A549 (cell line): Measurements from ENCODE around the gene LRRC36. TPM values are rescaled to one million over a fixed set of nuclear protein-coding genes. Genes with fewer than 3 reads are reported as not detected.

Experiments used
- ATAC-seq, 2 experiments: fragments of 200-7000 bp in 1 of 2; fragments of >200 bp in 1 of 2; cut with Nextera tagmentation in 1 of 2; cut with Tn5 transposase in 1 of 2; 3 replicates each; pipeline versions ENCODE4 v1.8.0 to v1.9.1; 2018 to 2020; ENCODE audit warnings: mild to moderate bottlenecking in 1 of 2, moderate library complexity in 1 of 2
- CTCF ChIA-PET: fragments of 300-600 bp; sonication (Branson Sonifier 250); formaldehyde crosslinking; extraction: SDS; loops from one replicate; lab custom pipeline; 2021; ENCODE audit warnings: antibody characterized with exemption, inconsistent platforms; lab: Yijun Ruan, JAX
- POLR2A ChIA-PET: fragments of 350-600 bp; formaldehyde crosslinking; extraction: SDS; loops from one replicate; lab custom pipeline; 2021; ENCODE audit warnings: antibody characterized with exemption, inconsistent platforms; lab: Yijun Ruan, JAX
- DNase-seq, 2 experiments: peaks; one replicate each; pipeline versions ENCODE4 v3.0.0 to v3.0.0-alpha.2; 2011 to 2016; ENCODE audit warnings: low read depth in 1 of 2, low spot score in 1 of 2
- FAIRE-seq: peaks from 2 replicates; lab custom pipeline; 2011; peaks lifted over from hg19 to GRCh38; lab: Jason Lieb, UNC
- H3K27ac ChIP-seq, 2 experiments: fragments of >200 bp; sonication (Bioruptor Twin); formaldehyde crosslinking; 3 replicates each; pipeline ENCODE4 v1.5.1; 2016 to 2017
- H3K4me1 ChIP-seq: fragments of >200 bp; sonication (Bioruptor Twin); formaldehyde crosslinking; 3 replicates; pipeline ENCODE4 v1.6.1; 2016
- H3K4me2 ChIP-seq: fragments of >200 bp; sonication (Bioruptor Twin); formaldehyde crosslinking; 3 replicates; pipeline ENCODE4 v1.6.1; 2016
- H3K4me3 ChIP-seq: fragments of >200 bp; sonication (Bioruptor Twin); formaldehyde crosslinking; 3 replicates; pipeline ENCODE4 v1.5.1; 2016
- H3K9me3 ChIP-seq: fragments of >200 bp; sonication (Bioruptor Twin); formaldehyde crosslinking; 3 replicates; pipeline ENCODE4 v1.6.1; 2016
- BHLHE40 ChIP-seq: IDR thresholded peaks from 2 replicates; pipeline ENCODE4 v1.6.1; 2012; ENCODE audit warnings: low read depth, low read length, inconsistent platforms
- CEBPB ChIP-seq, 2 experiments: fragments of >200 bp in 1 of 2; sonication (Bioruptor Twin) in 1 of 2; formaldehyde crosslinking in 1 of 2; IDR thresholded peaks; 2 replicates each; pipeline ENCODE4 v1.6.1; 2012 to 2016
- CTCF ChIP-seq: fragments of >200 bp; sonication (Bioruptor Twin); formaldehyde crosslinking; IDR thresholded peaks from 3 replicates; pipeline ENCODE4 v1.5.1; 2016
- EHF ChIP-seq: fragments of 250-450 bp; sonication (Bioruptor Pico); IDR thresholded peaks from 2 replicates; pipeline ENCODE4 v1.5.0; 2020; ENCODE audit warnings: mild to moderate bottlenecking
- EHMT2 ChIP-seq: fragments of 200-600 bp; sonication (generic); IDR thresholded peaks from 2 replicates; pipeline ENCODE4 v1.6.1; 2016; ENCODE audit warnings: antibody characterized with exemption, low read depth, mild to moderate bottlenecking, moderate library complexity
- ELK1 ChIP-seq: fragments of 150-350 bp; IDR thresholded peaks from 2 replicates; pipeline ENCODE4 v1.6.1; 2014; ENCODE audit warnings: low read depth, mild to moderate bottlenecking, low read length
- ESRRA ChIP-seq: fragments of 150-350 bp; IDR thresholded peaks from 2 replicates; pipeline ENCODE4 v1.6.1; 2014; ENCODE audit warnings: mild to moderate bottlenecking, low read length, borderline replicate concordance
- FOSL2 ChIP-seq, 2 experiments: fragments of 450-650 bp in 1 of 2; fragments of >200 bp in 1 of 2; sonication (Bioruptor Twin) in 1 of 2; formaldehyde crosslinking; IDR thresholded peaks; 2 replicates each; pipeline versions ENCODE4 v1.5.0 to v1.6.1; 2016 to 2020; ENCODE audit warnings: mild to moderate bottlenecking in 1 of 2, moderate library complexity in 1 of 2
- FOXS1 ChIP-seq: fragments of 250-450 bp; sonication (Bioruptor Pico); IDR thresholded peaks from 2 replicates; pipeline ENCODE4 v1.5.0; 2020; ENCODE audit warnings: mild to moderate bottlenecking, moderate library complexity
- HEYL ChIP-seq: fragments of 250-450 bp; sonication (Bioruptor Pico); IDR thresholded peaks from 2 replicates; pipeline ENCODE4 v1.8.0; 2021; ENCODE audit warnings: mild to moderate bottlenecking, moderate library complexity
- HOXB13 ChIP-seq: fragments of 250-450 bp; sonication (Bioruptor Pico); IDR thresholded peaks from 2 replicates; pipeline ENCODE4 v1.5.0; 2020; ENCODE audit warnings: low read depth, mild to moderate bottlenecking, moderate library complexity
- HOXB5 ChIP-seq: fragments of 250-450 bp; sonication (Bioruptor Pico); IDR thresholded peaks from 2 replicates; pipeline ENCODE4 v1.5.0; 2020; ENCODE audit warnings: mild to moderate bottlenecking, moderate library complexity
- KDM5A ChIP-seq: fragments of 200-600 bp; sonication (generic); IDR thresholded peaks from 2 replicates; pipeline ENCODE4 v1.6.1; 2016; ENCODE audit warnings: antibody characterized with exemption, mild to moderate bottlenecking
- MAFK ChIP-seq: fragments of 450-650 bp; IDR thresholded peaks from 2 replicates; pipeline ENCODE4 v1.6.1; 2014; ENCODE audit not compliant: partially characterized antibody
- NFE2L2 ChIP-seq: fragments of 150-350 bp; conservative IDR thresholded peaks from 2 replicates; pipeline ENCODE4 v1.6.1; 2014; ENCODE audit warnings: low read length
- NPAS2 ChIP-seq: fragments of 250-450 bp; sonication (Bioruptor Pico); IDR thresholded peaks from 2 replicates; pipeline ENCODE4 v1.8.0; 2022; ENCODE audit warnings: mild to moderate bottlenecking, moderate library complexity, borderline replicate concordance
- PHF8 ChIP-seq: fragments of 200-600 bp; sonication (generic); IDR thresholded peaks from 2 replicates; pipeline ENCODE4 v1.6.1; 2016; ENCODE audit warnings: low read depth, mild to moderate bottlenecking, antibody characterized with exemption, moderate library complexity, borderline replicate concordance
- RAD21 ChIP-seq, 2 experiments: fragments of >200 bp in 1 of 2; sonication (Bioruptor Twin) in 1 of 2; formaldehyde crosslinking in 1 of 2; IDR thresholded peaks in 1 of 2; conservative IDR thresholded peaks in 1 of 2; 2 replicates in 1 of 2; 3 replicates in 1 of 2; pipeline ENCODE4 v1.6.1; 2012 to 2018; ENCODE audit warnings: inconsistent platforms in 1 of 2
- RARB ChIP-seq: fragments of 250-450 bp; sonication (Bioruptor Pico); IDR thresholded peaks from 2 replicates; pipeline ENCODE4 v1.8.0; 2021; ENCODE audit warnings: mild to moderate bottlenecking, moderate library complexity
- RCOR1 ChIP-seq: fragments of 150-350 bp; IDR thresholded peaks from 2 replicates; pipeline ENCODE4 v1.6.1; 2014; ENCODE audit warnings: antibody characterized with exemption, low read length, low read depth
- RFX5 ChIP-seq: fragments of 450-650 bp; IDR thresholded peaks from 2 replicates; pipeline ENCODE4 v1.7.1; 2014; ENCODE audit warnings: antibody characterized with exemption, mild to moderate bottlenecking, moderate library complexity
- SMC3 ChIP-seq: fragments of >200 bp; sonication (Bioruptor Twin); formaldehyde crosslinking; IDR thresholded peaks from 3 replicates; pipeline ENCODE4 v1.6.1; 2018; ENCODE audit warnings: inconsistent platforms
- SREBF2 ChIP-seq: fragments of 450-650 bp; IDR thresholded peaks from 2 replicates; pipeline ENCODE4 v1.6.1; 2014; ENCODE audit warnings: mild to moderate bottlenecking, moderate library complexity
- TFCP2L1 ChIP-seq: fragments of 250-450 bp; sonication (Bioruptor Pico); IDR thresholded peaks from 2 replicates; pipeline ENCODE4 v1.5.0; 2021; ENCODE audit warnings: mild to moderate bottlenecking
- TP53 ChIP-seq: fragments of 250-450 bp; sonication (Bioruptor Pico); IDR thresholded peaks from 2 replicates; pipeline ENCODE4 v1.5.0; 2021; ENCODE audit warnings: mild to moderate bottlenecking, moderate library complexity
- ZC3H11A ChIP-seq: fragments of 450-650 bp; IDR thresholded peaks from 2 replicates; pipeline ENCODE4 v1.6.1; 2014; ENCODE audit warnings: antibody characterized with exemption, mild to moderate bottlenecking
- ZFP36 ChIP-seq: fragments of 450-650 bp; IDR thresholded peaks from 2 replicates; pipeline ENCODE4 v1.6.1; 2014; ENCODE audit warnings: borderline replicate concordance; ENCODE audit not compliant: partially characterized antibody
- ZNF302 ChIP-seq: fragments of 250-450 bp; sonication (Bioruptor Pico); IDR thresholded peaks from 2 replicates; pipeline ENCODE4 v1.9.0; 2021; ENCODE audit warnings: inconsistent platforms, mild to moderate bottlenecking, moderate library complexity
- ZSCAN20 ChIP-seq: fragments of 250-450 bp; sonication (Bioruptor Pico); IDR thresholded peaks from 2 replicates; pipeline ENCODE4 v1.8.0; 2022; ENCODE audit warnings: mild to moderate bottlenecking, moderate library complexity
- WGBS: methylation state at CpG from one replicate; pipeline ENCODE4 v1.1.6; 2017; ENCODE audit errors: missing lambda C conversion rate; 5-methylcytosine and 5-hydroxymethylcytosine counted together
- polyA plus RNA-seq, 4 experiments: library from polyadenylated mRNA; depleted of rRNA in 3 of 4; stranded (reverse); fragments of >200 nt; fragmentation: RNase III in 1 of 4; extraction: RNeasy Plus Mini Kit Qiagen cat#74134 plus additional on column Dnase treatment in 1 of 4; gene quantifications; 2 replicates in 3 of 4; 3 replicates in 1 of 4; pipeline ENCODE4 v1.2.3, GENCODE V29; 2011 to 2017
- TF ChIP-seq, protein P1 (sequence below): IDR thresholded peaks from 2 replicates; pipeline ENCODE4 v1.6.1; 2012

The LRRC36 gene
- polyA plus RNA-seq, 2 of the 4 experiments (the other 2 are of a cell fraction): 0.48 to 0.57 TPM

- no peak overlapping the region for H3K27ac ChIP-seq
- CTCF ChIA-PET: interaction anchor here (0.9 to 5.1 kb wide), 4 partner anchors 8 to 38 kb away, joined by 3 to 31 read pairs (median 4); partner anchors contain the start of genes KCTD19 and LRRC36
- ATAC-seq: no peak
- no peak for DNase-seq
- 62% methylated on average over 4 of the region's 4 CpGs for WGBS
- no peak for TF ChIP-seq HEYL (CRISPR knock-in tag)
- TF ChIP-seq ZC3H11A: no peak
- no peak for TF ChIP-seq TFCP2L1 (CRISPR knock-in tag)
- no peak for TF ChIP-seq EHMT2
- TF ChIP-seq ELK1: no peak
- H3K9me3 ChIP-seq: no peaks in the 10 kb centered on the region
- POLR2A ChIA-PET: no interaction called here
- no peak for FAIRE-seq
- H3K4me2 ChIP-seq: no peak overlapping the region
- peaks cover 12% of the 10 kb centered on the region; the same call in 2 of the 3 replicates for H3K4me1 ChIP-seq
- no peak overlapping the region for H3K4me3 ChIP-seq
Measured at GRCh38 chr16:67294171-67294757, 32.4 kb upstream of the LRRC36 start.

GRCh38 chr16:67294938-67295361 is 31.7 kb upstream of the LRRC36 start:
- TF ChIP-seq NPAS2 (CRISPR knock-in tag) (no peak), ZSCAN20 (no peak), SREBF2 (no peak), ESRRA (no peak), CEBPB (IDR thresholded peaks at IDR 0.05) (no peak), RFX5 (no peak), EHF (CRISPR knock-in tag) (no peak), RAD21 (conservative IDR thresholded peaks at IDR 0.05 in 1 of 2, IDR thresholded peaks at IDR 0.05 in 1 of 2) (no peak), FOSL2 (IDR thresholded peaks at IDR 0.05) (no peak), FOSL2 (CRISPR knock-in tag; IDR thresholded peaks at IDR 0.05) (no peak), BHLHE40 (no peak), ELK1 (no peak), RARB (no peak)
- Histone ChIP-seq H3K4me3 (no peak overlapping the region), H3K27ac (no peak overlapping the region), H3K9me3 (no peaks in the 10 kb centered on the region), H3K4me1 (peaks cover 6% of the 10 kb centered on the region; the same call in 2 of the 3 replicates), H3K4me2 (no peak overlapping the region)
- CTCF ChIA-PET: interaction anchor here (0.9 to 5.1 kb wide), 4 partner anchors 9 to 31 kb away, joined by 3 to 31 read pairs (median 4); partner anchors contain the start of genes KCTD19 and LRRC36
- ATAC-seq (no peak), FAIRE-seq (no peak), DNase-seq (no peak)
- 79% methylated on average over 7 of the region's 7 CpGs for WGBS
- POLR2A ChIA-PET: no interaction called here

GRCh38 chr16:67296420-67296819 is 30.2 kb upstream of the LRRC36 start:
- no peak overlapping the region for H3K4me2 ChIP-seq
- no peaks in the 10 kb centered on the region for H3K4me1 ChIP-seq
- DNase-seq (no peak), ATAC-seq (no peak), FAIRE-seq (no peak)
- ChIA-PET POLR2A (no interaction called here), CTCF (interaction anchor here (1.1 to 5.1 kb wide), 5 partner anchors 9 to 43 kb away, joined by 4 to 31 read pairs (median 5); partner anchors contain the start of genes KCTD19 and LRRC36)
- WGBS: 47% methylated on average over 3 of the region's 3 CpGs
- H3K9me3 ChIP-seq: no peaks in the 10 kb centered on the region
- no peak for TF ChIP-seq FOSL2 (IDR thresholded peaks at IDR 0.05)
- TF ChIP-seq FOSL2 (CRISPR knock-in tag; IDR thresholded peaks at IDR 0.05): no peak
- TF ChIP-seq RCOR1: no peak
- no peak for TF ChIP-seq TP53 (CRISPR knock-in tag)
- TF ChIP-seq NFE2L2: no peak
- no peak for TF ChIP-seq CTCF
- no peak for TF ChIP-seq MAFK
- no peak for TF ChIP-seq HOXB5 (CRISPR knock-in tag)
- no peak for TF ChIP-seq HOXB13 (CRISPR knock-in tag)
- TF ChIP-seq EHMT2: no peak
- no peak for TF ChIP-seq FOXS1
- no peak for TF ChIP-seq ZFP36
- TF ChIP-seq, protein P1, sequence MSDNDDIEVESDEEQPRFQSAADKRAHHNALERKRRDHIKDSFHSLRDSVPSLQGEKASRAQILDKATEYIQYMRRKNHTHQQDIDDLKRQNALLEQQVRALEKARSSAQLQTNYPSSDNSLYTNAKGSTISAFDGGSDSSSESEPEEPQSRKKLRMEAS: no peak
- no peak for TF ChIP-seq ZNF302 (CRISPR knock-in tag)
- TF ChIP-seq KDM5A: no peak
- TF ChIP-seq SMC3: no peak
- no peak for TF ChIP-seq PHF8
- no peak overlapping the region for H3K27ac ChIP-seq
- H3K4me3 ChIP-seq: no peak overlapping the region
